ENCODE measurements around the gene DNAJC25.

Gene DNAJC25

GRCh38 chr9:111661150-111661801 is 30.1 kb downstream of the DNAJC25 start, which contains the start of gene GNG10 (continued):
- TF ChIP-seq KLF17 (tag by site-specific recombination; IDR thresholded peaks at IDR 0.05) (peak; percentile 38; the same call in 1 of the 2 replicates), GLIS2 (tag by site-specific recombination; IDR thresholded peaks at IDR 0.05) (peak; percentile 27; the same call in 1 of the 2 replicates), HOXC10 (CRISPR knock-in tag; IDR thresholded peaks at IDR 0.05) (no peak), ZNF398 (tag by site-specific recombination; IDR thresholded peaks at IDR 0.05) (no peak), KLF10 (tag by site-specific recombination; IDR thresholded peaks at IDR 0.05) (no peak), ZBTB10 (tag by site-specific recombination; IDR thresholded peaks at IDR 0.05) (peak; percentile 28; the same call in 1 of the 2 replicates), KLF9 (tag by site-specific recombination; IDR thresholded peaks at IDR 0.05; ENCODE audit: low read depth) (0 out of 2 replicates have a peak, but pooled peaks have one; percentile 55), ZNF747 (tag by site-specific recombination; IDR thresholded peaks at IDR 0.05) (no peak), KLF1 (tag by site-specific recombination; IDR thresholded peaks at IDR 0.05) (peak; percentile 53), ZIC2 (tag by site-specific recombination; IDR thresholded peaks at IDR 0.05) (peak; percentile 79), ZNF266 (tag by site-specific recombination; IDR thresholded peaks at IDR 0.05; ENCODE audit: low read depth) (no peak)

- CTCF ChIA-PET, result interaction anchor here (0.8 kb wide), 1 partner anchor 64 kb away, joined by 3 read pairs; no protein-coding TSS in a partner anchor
- peaks cover 0 to 18% of the 10 kb centered on the region in 2 experiments; a peak in 1 of 3 replicates for H3K36me3 ChIP-seq (ENCODE audit: control insufficient read depth in 2 of 2, insufficient read depth in 1 of 2, low read length in 2 of 2)
- POLR2A ChIA-PET, result interaction anchor here (0.7 to 2.5 kb wide), 8 partner anchors 10 to 63 kb away, joined by 3 to 17 read pairs (median 6); partner anchors contain the start of gene DNAJC25
- H3K4me3 ChIP-seq (ENCODE audit: low read depth, low read length), result peak overlapping the region; percentile 78
- no peaks in the 10 kb centered on the region; the same call in 1 of the 2 replicates for H3K4me1 ChIP-seq (ENCODE audit: control insufficient read depth, insufficient read depth, low read length)
- no peak overlapping the region; the same call in 1 of the 2 replicates for H3K27ac ChIP-seq (ENCODE audit: extremely low read depth, low read depth, low read length)
- no peaks in the 10 kb centered on the region for H3K9me3 ChIP-seq (ENCODE audit: control insufficient read depth, insufficient read depth, low read depth, low read length)
- TF ChIP-seq ZNF692 (tag by site-specific recombination; IDR thresholded peaks at IDR 0.05), result peak; percentile 71; the same call in 1 of the 2 replicates
- peak; percentile 44; the same call in 1 of the 2 replicates for TF ChIP-seq ZNF341 (tag by site-specific recombination; IDR thresholded peaks at IDR 0.05; ENCODE audit: low read depth)
- no peak for TF ChIP-seq ZNF350 (tag by site-specific recombination; IDR thresholded peaks at IDR 0.05)
- TF ChIP-seq ZNF335 (tag by site-specific recombination; conservative IDR thresholded peaks at IDR 0.05), result peak; percentile 9
- peak; percentile 65 for TF ChIP-seq PATZ1 (tag by site-specific recombination; IDR thresholded peaks at IDR 0.05)
- TF ChIP-seq ELK4 (IDR thresholded peaks at IDR 0.05; ENCODE audit: borderline replicate concordance, low read depth, low read length), result no peak
- TF ChIP-seq ZNF394 (tag by site-specific recombination; IDR thresholded peaks at IDR 0.05; ENCODE audit: borderline replicate concordance), result no peak
- TF ChIP-seq SP3 (tag by site-specific recombination; IDR thresholded peaks at IDR 0.05), result no peak
- no peak for TF ChIP-seq ZNF555 (tag by site-specific recombination; conservative IDR thresholded peaks at IDR 0.05)
- TF ChIP-seq HOXD13 (CRISPR knock-in tag; IDR thresholded peaks at IDR 0.05; ENCODE audit: borderline replicate concordance), result no peak
- no peak for TF ChIP-seq ZBTB21 (tag by site-specific recombination; IDR thresholded peaks at IDR 0.05)
- TF ChIP-seq ZBTB20 (tag by site-specific recombination; IDR thresholded peaks at IDR 0.05), result peak; percentile 69; the same call in 1 of the 2 replicates
- no peak for TF ChIP-seq TCF7L2 (IDR thresholded peaks at IDR 0.05; ENCODE audit: borderline replicate concordance, low read depth, low read length)
- no peak for TF ChIP-seq ZNF623 (tag by site-specific recombination; IDR thresholded peaks at IDR 0.05)
Observed at GRCh38 chr9:111661802-111662521, 30.8 kb downstream of the DNAJC25 start.

Data from HEK293 (cell line).